ENCODE results near the gene SPATS2.

Gene SPATS2

GRCh38 chr12:49543221-49543913 lies 176.1 kb downstream of the SPATS2 start:
- TF ChIP-seq, protein P1, sequence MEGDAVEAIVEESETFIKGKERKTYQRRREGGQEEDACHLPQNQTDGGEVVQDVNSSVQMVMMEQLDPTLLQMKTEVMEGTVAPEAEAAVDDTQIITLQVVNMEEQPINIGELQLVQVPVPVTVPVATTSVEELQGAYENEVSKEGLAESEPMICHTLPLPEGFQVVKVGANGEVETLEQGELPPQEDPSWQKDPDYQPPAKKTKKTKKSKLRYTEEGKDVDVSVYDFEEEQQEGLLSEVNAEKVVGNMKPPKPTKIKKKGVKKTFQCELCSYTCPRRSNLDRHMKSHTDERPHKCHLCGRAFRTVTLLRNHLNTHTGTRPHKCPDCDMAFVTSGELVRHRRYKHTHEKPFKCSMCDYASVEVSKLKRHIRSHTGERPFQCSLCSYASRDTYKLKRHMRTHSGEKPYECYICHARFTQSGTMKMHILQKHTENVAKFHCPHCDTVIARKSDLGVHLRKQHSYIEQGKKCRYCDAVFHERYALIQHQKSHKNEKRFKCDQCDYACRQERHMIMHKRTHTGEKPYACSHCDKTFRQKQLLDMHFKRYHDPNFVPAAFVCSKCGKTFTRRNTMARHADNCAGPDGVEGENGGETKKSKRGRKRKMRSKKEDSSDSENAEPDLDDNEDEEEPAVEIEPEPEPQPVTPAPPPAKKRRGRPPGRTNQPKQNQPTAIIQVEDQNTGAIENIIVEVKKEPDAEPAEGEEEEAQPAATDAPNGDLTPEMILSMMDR (IDR thresholded peaks at IDR 0.05; ENCODE audit: low read length) = no peak
- no peak for TF ChIP-seq EZH2 (IDR thresholded peaks at IDR 0.05; ENCODE audit: borderline replicate concordance, low read length)
- peaks cover 3% of the 10 kb centered on the region for H3K27me3 ChIP-seq (ENCODE audit: insufficient read depth, low read length)

GRCh38 chr12:49543914-49544815 lies 176.9 kb downstream of the SPATS2 start:
- Histone ChIP-seq H3K4me3 (ENCODE audit: low read depth, low read length, poor library complexity, severe bottlenecking) (no peak overlapping the region), H3K27me3 (ENCODE audit: insufficient read depth, low read length) (peaks cover 3% of the 10 kb centered on the region)

More at GRCh38 chr12:49543221-49543913, 176.1 kb downstream of the SPATS2 start:
- H3K9ac ChIP-seq (ENCODE audit: low read length) = no peak overlapping the region
- no peak overlapping the region for H3K4me3 ChIP-seq (ENCODE audit: low read depth, low read length, poor library complexity, severe bottlenecking)
- no peaks in the 10 kb centered on the region for H3K9me3 ChIP-seq (ENCODE audit: low read length)
- no peak overlapping the region for H2AFZ ChIP-seq (ENCODE audit: low read length)
- H4K20me1 ChIP-seq (ENCODE audit: insufficient read depth, low read length) = no peaks in the 10 kb centered on the region
- no peaks in the 10 kb centered on the region for H3K79me2 ChIP-seq (ENCODE audit: insufficient read depth, low read length)
- H3K36me3 ChIP-seq (ENCODE audit: insufficient read depth, low read length) = no peaks in the 10 kb centered on the region
- H3F3A ChIP-seq (ENCODE audit: insufficient read depth, low read length) = no peaks in the 10 kb centered on the region
- no peak overlapping the region for H3K4me2 ChIP-seq (ENCODE audit: low read length)
- H3K27ac ChIP-seq (ENCODE audit: low read depth, low read length, poor library complexity, severe bottlenecking) = no peak overlapping the region
- H3K9me2 ChIP-seq (ENCODE audit: low read depth, low read length) = no peaks in the 10 kb centered on the region
- peaks cover 6% of the 10 kb centered on the region for H3K4me1 ChIP-seq (ENCODE audit: insufficient read depth, low read length, severe bottlenecking)

DNA sequence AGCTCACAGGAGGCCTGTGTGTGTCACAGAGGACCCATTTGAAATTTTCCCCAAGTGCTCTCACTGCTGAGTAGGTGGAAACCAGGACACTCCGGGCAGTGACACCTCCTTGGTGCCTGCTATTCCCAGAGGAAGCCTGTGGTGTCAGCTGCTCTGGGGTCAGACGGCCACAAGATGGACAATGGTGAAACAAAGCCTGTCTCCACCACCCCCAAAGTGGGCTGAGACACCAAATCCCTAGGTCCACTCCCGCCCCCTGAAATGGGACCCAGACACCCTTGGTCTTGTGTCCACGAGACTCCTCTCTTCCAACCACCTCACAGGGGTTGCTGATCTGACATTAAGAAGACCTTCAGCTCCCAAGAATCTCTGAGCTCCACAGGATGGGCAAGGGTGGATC lies 178.6 kb downstream of the SPATS2 start:
- no peak overlapping the region for H3K4me3 ChIP-seq (ENCODE audit: low read depth, low read length, poor library complexity, severe bottlenecking)
- H3K36me3 ChIP-seq (ENCODE audit: insufficient read depth, low read length) = no peaks in the 10 kb centered on the region
- H3K27me3 ChIP-seq (ENCODE audit: insufficient read depth, low read length) = no peaks in the 10 kb centered on the region; the same call in 1 of the 2 replicates
- no peaks in the 10 kb centered on the region for H3K9me2 ChIP-seq (ENCODE audit: low read depth, low read length)
- no peak overlapping the region for H3K4me2 ChIP-seq (ENCODE audit: low read length)
- H3K9me3 ChIP-seq (ENCODE audit: low read length) = no peaks in the 10 kb centered on the region
- H3K79me2 ChIP-seq (ENCODE audit: insufficient read depth, low read length) = no peaks in the 10 kb centered on the region
- TF ChIP-seq EZH2 (IDR thresholded peaks at IDR 0.05; ENCODE audit: borderline replicate concordance, low read length) = no peak
- TF ChIP-seq, protein P1 (IDR thresholded peaks at IDR 0.05; ENCODE audit: low read length) = no peak
- H3K27ac ChIP-seq (ENCODE audit: low read depth, low read length, poor library complexity, severe bottlenecking) = no peak overlapping the region
- H2AFZ ChIP-seq (ENCODE audit: low read length) = no peak overlapping the region
- H3K4me1 ChIP-seq (ENCODE audit: insufficient read depth, low read length, severe bottlenecking) = peaks cover 3% of the 10 kb centered on the region
- H3K9ac ChIP-seq (ENCODE audit: low read length) = no peak overlapping the region
- no peaks in the 10 kb centered on the region for H4K20me1 ChIP-seq (ENCODE audit: insufficient read depth, low read length)
- H3F3A ChIP-seq (ENCODE audit: insufficient read depth, low read length) = no peaks in the 10 kb centered on the region

More at GRCh38 chr12:49543914-49544815, 176.9 kb downstream of the SPATS2 start:
- no peaks in the 10 kb centered on the region for H4K20me1 ChIP-seq (ENCODE audit: insufficient read depth, low read length)
- H2AFZ ChIP-seq (ENCODE audit: low read length) = no peak overlapping the region
- no peaks in the 10 kb centered on the region for H3K9me3 ChIP-seq (ENCODE audit: low read length)
- no peak overlapping the region for H3K9ac ChIP-seq (ENCODE audit: low read length)
- no peaks in the 10 kb centered on the region for H3K79me2 ChIP-seq (ENCODE audit: insufficient read depth, low read length)
- no peaks in the 10 kb centered on the region for H3K9me2 ChIP-seq (ENCODE audit: low read depth, low read length)
- no peak overlapping the region for H3K4me2 ChIP-seq (ENCODE audit: low read length)
- H3F3A ChIP-seq (ENCODE audit: insufficient read depth, low read length) = no peaks in the 10 kb centered on the region
- H3K36me3 ChIP-seq (ENCODE audit: insufficient read depth, low read length) = no peaks in the 10 kb centered on the region
- H3K4me1 ChIP-seq (ENCODE audit: insufficient read depth, low read length, severe bottlenecking) = peaks cover 6% of the 10 kb centered on the region
- H3K27ac ChIP-seq (ENCODE audit: low read depth, low read length, poor library complexity, severe bottlenecking) = no peak overlapping the region
- no peak for TF ChIP-seq EZH2 (IDR thresholded peaks at IDR 0.05; ENCODE audit: borderline replicate concordance, low read length)
- TF ChIP-seq, protein P1 (IDR thresholded peaks at IDR 0.05; ENCODE audit: low read length) = no peak

Data from OCI-LY1 (cell line).